ENCODE measurements around the gene MED27.

DNA sequence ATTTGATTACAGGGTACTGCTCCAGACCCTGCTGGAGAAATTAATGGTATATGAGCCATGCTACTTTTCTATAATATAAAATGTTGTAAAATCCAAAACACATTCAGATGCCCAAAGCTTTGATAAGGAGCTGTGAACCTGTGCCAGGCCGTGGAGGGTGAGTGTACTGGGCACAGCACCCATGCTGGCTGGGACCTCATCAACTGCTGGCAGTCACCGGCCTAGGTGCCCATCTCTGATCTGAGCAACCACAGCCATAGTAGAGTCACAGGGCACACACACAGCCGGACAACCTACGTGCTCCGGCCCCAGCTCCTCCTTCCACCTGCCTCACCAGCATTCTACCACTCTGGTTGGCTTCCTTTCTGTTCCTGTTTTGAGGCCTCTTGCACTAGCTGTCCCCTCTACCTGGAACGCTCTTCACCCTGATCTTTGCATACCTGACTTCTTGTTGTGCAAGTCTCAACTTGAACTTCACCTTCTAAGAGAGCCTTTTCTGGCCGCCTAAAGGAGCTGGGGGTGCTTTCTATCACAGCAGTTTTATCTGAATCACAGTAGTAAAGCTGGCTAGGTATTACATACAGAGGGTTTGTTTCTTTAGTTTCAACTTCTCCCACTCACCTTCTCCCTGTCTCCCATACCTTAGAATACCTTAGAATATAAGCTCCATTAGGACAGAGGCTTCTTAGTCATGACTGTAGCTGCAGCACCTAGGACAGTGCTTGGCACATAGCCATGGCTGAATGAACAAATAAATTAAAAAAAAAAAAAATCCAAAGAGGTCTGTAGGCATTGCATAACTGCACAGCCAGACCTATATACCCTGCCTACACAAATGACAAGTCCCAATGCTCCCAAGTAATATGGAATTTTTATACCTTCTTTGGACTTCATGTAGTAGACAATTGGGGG lies 51.7 kb downstream of the MED27 start:
- TF ChIP-seq, protein P1, sequence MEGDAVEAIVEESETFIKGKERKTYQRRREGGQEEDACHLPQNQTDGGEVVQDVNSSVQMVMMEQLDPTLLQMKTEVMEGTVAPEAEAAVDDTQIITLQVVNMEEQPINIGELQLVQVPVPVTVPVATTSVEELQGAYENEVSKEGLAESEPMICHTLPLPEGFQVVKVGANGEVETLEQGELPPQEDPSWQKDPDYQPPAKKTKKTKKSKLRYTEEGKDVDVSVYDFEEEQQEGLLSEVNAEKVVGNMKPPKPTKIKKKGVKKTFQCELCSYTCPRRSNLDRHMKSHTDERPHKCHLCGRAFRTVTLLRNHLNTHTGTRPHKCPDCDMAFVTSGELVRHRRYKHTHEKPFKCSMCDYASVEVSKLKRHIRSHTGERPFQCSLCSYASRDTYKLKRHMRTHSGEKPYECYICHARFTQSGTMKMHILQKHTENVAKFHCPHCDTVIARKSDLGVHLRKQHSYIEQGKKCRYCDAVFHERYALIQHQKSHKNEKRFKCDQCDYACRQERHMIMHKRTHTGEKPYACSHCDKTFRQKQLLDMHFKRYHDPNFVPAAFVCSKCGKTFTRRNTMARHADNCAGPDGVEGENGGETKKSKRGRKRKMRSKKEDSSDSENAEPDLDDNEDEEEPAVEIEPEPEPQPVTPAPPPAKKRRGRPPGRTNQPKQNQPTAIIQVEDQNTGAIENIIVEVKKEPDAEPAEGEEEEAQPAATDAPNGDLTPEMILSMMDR (IDR thresholded peaks at IDR 0.05) = no peak
- no peak for TF ChIP-seq POLR2AphosphoS5 (IDR thresholded peaks at IDR 0.05)
